Ovary (tissue), 9 donors: ENCODE data around the gene PRPF38A. TPM values are rescaled to one million over a fixed set of nuclear protein-coding genes. Genes with fewer than 3 reads are reported as not detected.

Experiments used
- DNase-seq, 5 donors: peaks; one replicate each; pipeline ENCODE4 v3.0.0-alpha.2; 2019 to 2020
- H3K27ac ChIP-seq, 2 donors: fragments of 200-600 bp; one replicate each; pipeline versions ENCODE4 v1.5.1 to v1.8.0; 2019 to 2022
- H3K27me3 ChIP-seq: fragments of 200-600 bp; one replicate; pipeline ENCODE4 v1.8.0; 2022
- H3K36me3 ChIP-seq: fragments of 200-600 bp; sonication (generic); one replicate; pipeline ENCODE4 v1.5.1; 2019
- H3K4me1 ChIP-seq: one replicate; pipeline ENCODE4 v1.8.1; 2013; ENCODE audit warnings: mild to moderate bottlenecking, moderate library complexity; ENCODE audit not compliant: insufficient read depth
- H3K4me3 ChIP-seq: fragments of 200-600 bp; sonication (generic); one replicate; pipeline ENCODE4 v1.5.1; 2017
- H3K9me3 ChIP-seq, 2 donors: fragments of 200-600 bp in 1 of 2; sonication (generic) in 1 of 2; one replicate each; pipeline versions ENCODE4 v1.5.1 to v1.8.1; 2013 to 2019; ENCODE audit warnings: mild to moderate bottlenecking in 1 of 2, moderate library complexity in 1 of 2
- EP300 ChIP-seq: sonication (generic); formaldehyde crosslinking; IDR thresholded peaks from one replicate; pipeline ENCODE4 v1.6.1; 2017; ENCODE audit warnings: antibody characterized with exemption
- POLR2A ChIP-seq: fragments of 450-650 bp; IDR thresholded peaks from one replicate; pipeline ENCODE4 v1.6.1; 2017; ENCODE audit warnings: antibody characterized with exemption, mild to moderate bottlenecking, moderate library complexity
- WGBS, 3 donors: extraction: QIAGEN DNeasy Blood & Tissue Kit in 1 of 3; methylation state at CpG; one replicate each; pipeline versions ENCODE4 v1.1.5 to v1.1.7; 2013 to 2017; 5-methylcytosine and 5-hydroxymethylcytosine counted together
- intact Hi-C, 4 donors: fragments of 100-400 bp; cut with DNase I; formaldehyde crosslinking; loops; one replicate each; pipeline versions ENCODE4 v1.11.0 to v1.15.1; 2022 to 2023
- polyA plus RNA-seq, 2 donors: library from polyadenylated mRNA; stranded (reverse); fragments of 200-250 nt in 1 of 2; fragments of 350-450 nt in 1 of 2; fragmentation: Illumina TruSeq in 1 of 2; extraction: RNeasy Lipid Tissue Mini Kit (QIAGEN cat#74804) in 1 of 2; gene quantifications; one replicate each; pipeline ENCODE4 v1.2.3, GENCODE V29; 2013 to 2014
- total RNA-seq, 7 donors: library from RNA; depleted of rRNA in 2 of 7; stranded (reverse); fragments of >200 nt in 2 of 7; fragmentation: NEBNext Ultra II Directional in 3 of 7; extraction: Animal tissue kit (Norgen Biotek cat#: 25700) in 3 of 7; gene quantifications; one replicate each; pipeline versions ENCODE4 v1.1.0 to v1.2.4, GENCODE V29; 2016 to 2023
- TF ChIP-seq, protein P1 (sequence below), 3 donors: fragments of 450-650 bp in 2 of 3; fragments of 200-600 bp in 1 of 3; IDR thresholded peaks; one replicate each; pipeline versions ENCODE4 v1.5.1 to v1.8.0; 2016 to 2022; ENCODE audit warnings: antibody characterized with exemption in 3 of 3, mild to moderate bottlenecking in 1 of 3
- donor health status: DM: no; HTN: no; CAD: no; lungs with moderate emphysema.
- donor health status: DM: no; HTN: no; CAD: no.
- donor health status: Bipolar disorder and iron deficiency.
- donor health status: DM: yes; HTN: yes; CAD: no.
- donor health status: DM: no; HTN: no; CAD: no.
- donor health status: DM: yes; HTN: yes; CAD: no.

PRPF38A gene
- total and polyA plus RNA-seq, 9 donors: 17.7 to 66.0 (median 51.2) TPM

DNA sequence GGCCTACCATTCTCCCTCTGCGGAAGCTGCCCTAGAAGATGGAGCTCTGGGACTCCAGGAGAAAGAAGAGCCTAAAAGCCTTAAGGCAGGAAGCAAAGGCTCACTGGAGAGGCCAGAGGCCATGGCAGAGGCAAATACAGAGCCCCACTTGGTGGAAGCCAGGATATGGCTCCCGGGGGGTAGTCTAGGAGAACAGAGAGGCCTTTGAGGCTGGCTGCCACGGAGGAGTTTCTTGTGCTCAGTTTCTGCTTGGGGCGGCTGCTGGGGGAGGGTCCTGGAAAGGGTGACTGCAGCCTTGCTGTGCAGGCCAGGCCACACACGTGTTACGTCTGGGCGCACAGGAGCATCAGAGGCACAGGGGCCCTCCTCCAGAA is 43.8 kb upstream of the PRPF38A start:
- 87 to 94% (median 90%) methylated on average over 7 of the region's 7 CpGs for WGBS, 3 donors
- no peaks in the 10 kb centered on the region for H3K9me3 ChIP-seq
- peaks cover 4% of the 10 kb centered on the region for H3K4me1 ChIP-seq
- H3K36me3 ChIP-seq: no peaks in the 10 kb centered on the region
- H3K27ac ChIP-seq: no peak overlapping the region
- intact Hi-C loops: no loop called here
- H3K4me3 ChIP-seq: no peak overlapping the region
- TF ChIP-seq POLR2A (no peak), EP300 (no peak)
- TF ChIP-seq, protein P1, sequence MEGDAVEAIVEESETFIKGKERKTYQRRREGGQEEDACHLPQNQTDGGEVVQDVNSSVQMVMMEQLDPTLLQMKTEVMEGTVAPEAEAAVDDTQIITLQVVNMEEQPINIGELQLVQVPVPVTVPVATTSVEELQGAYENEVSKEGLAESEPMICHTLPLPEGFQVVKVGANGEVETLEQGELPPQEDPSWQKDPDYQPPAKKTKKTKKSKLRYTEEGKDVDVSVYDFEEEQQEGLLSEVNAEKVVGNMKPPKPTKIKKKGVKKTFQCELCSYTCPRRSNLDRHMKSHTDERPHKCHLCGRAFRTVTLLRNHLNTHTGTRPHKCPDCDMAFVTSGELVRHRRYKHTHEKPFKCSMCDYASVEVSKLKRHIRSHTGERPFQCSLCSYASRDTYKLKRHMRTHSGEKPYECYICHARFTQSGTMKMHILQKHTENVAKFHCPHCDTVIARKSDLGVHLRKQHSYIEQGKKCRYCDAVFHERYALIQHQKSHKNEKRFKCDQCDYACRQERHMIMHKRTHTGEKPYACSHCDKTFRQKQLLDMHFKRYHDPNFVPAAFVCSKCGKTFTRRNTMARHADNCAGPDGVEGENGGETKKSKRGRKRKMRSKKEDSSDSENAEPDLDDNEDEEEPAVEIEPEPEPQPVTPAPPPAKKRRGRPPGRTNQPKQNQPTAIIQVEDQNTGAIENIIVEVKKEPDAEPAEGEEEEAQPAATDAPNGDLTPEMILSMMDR (IDR thresholded peaks at IDR 0.05): no peak
- no peak for DNase-seq
- no peaks in the 10 kb centered on the region for H3K27me3 ChIP-seq

DNA sequence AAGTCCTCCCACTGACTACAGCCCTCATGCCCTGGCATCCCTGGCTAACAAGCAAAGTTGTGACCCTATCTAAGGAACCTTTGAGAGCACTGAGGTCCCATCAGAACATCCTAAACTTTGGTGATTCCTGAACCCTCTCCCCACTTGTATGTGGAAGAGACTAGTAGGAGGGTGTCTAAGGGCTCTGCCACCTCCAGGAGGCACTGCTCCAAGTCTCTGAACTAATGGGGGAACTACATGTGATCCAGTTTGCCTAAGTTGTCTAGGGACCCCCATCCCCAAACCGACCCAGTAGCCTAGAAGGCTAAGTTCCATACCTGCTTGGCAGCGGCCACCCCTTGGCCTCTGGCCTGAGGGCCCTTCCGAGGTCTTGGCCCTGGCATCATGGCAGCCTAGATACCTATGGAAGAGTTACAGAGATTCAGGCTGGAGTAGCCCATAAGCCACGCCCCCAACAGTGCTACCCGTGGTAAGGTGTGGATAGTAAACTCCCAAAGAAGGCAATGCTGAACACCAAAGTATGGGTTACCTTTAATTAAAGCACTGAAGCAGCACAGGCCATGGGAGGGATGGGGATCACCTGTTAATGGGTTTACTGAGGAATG is 40.1 kb upstream of the PRPF38A start:
- H3K4me3 ChIP-seq: no peak overlapping the region
- no peaks in the 10 kb centered on the region for H3K9me3 ChIP-seq
- H3K4me1 ChIP-seq: peaks cover 6% of the 10 kb centered on the region
- TF ChIP-seq POLR2A (no peak), EP300 (no peak)
- TF ChIP-seq, protein P1 (IDR thresholded peaks at IDR 0.05): no peak
- H3K36me3 ChIP-seq: no peaks in the 10 kb centered on the region
- intact Hi-C loops: no loop called here
- H3K27ac ChIP-seq: peak overlapping the region in 1 of 2 donors; percentile 74
- WGBS, 3 donors: 77 to 81% (median 79%) methylated on average over 5 of the region's 5 CpGs
- no peaks in the 10 kb centered on the region for H3K27me3 ChIP-seq
- peak in 3 of 5 donors; percentile 35 to 47 (median 42) for DNase-seq

DNA sequence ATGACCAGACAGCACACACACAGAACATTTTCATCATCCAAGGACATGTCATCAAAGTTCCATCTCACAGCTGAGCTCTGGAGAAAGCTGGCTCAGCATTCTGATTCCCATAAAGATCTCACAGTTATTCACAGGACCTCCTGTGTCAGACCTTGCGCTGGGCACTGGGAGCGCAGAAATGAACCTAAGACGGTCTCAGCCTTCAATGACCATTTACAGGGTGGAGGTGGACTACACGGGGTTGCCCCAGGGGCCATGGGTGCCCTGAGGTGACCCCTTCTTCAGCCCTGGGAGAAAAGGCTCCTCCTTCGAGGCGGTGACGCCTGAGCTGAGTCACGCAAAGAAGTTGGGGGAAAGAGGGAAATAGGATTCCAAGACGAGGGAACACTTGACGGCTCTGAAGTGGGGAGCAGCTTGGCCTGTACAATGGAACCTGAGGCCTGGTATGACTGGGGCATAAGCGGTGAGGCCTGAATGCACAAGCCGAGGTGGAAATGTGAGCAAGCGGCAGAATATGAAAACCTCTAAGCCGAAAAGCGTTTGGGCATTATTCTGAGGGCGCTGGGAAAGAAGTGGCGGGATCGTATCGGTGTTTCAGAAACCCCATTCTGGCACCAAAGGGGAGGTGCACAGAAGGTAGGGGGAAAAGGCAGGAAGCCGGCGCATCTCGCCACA is 39.2 kb upstream of the PRPF38A start:
- TF ChIP-seq POLR2A (no peak), EP300 (no peak)
- TF ChIP-seq, protein P1 (IDR thresholded peaks at IDR 0.05): no peak
- Histone ChIP-seq H3K9me3 (no peaks in the 10 kb centered on the region), H3K36me3 (no peaks in the 10 kb centered on the region), H3K27me3 (no peaks in the 10 kb centered on the region), H3K27ac (peak overlapping the region; percentile 60 to 74), H3K4me1 (peaks cover 6% of the 10 kb centered on the region), H3K4me3 (peak overlapping the region; percentile 99)
- intact Hi-C loops: no loop called here
- DNase-seq: peak; percentile 50 to 73 (median 68)
- 8 to 10% (median 8%) methylated on average over 22 of the region's 22 CpGs for WGBS, 3 donors

DNA sequence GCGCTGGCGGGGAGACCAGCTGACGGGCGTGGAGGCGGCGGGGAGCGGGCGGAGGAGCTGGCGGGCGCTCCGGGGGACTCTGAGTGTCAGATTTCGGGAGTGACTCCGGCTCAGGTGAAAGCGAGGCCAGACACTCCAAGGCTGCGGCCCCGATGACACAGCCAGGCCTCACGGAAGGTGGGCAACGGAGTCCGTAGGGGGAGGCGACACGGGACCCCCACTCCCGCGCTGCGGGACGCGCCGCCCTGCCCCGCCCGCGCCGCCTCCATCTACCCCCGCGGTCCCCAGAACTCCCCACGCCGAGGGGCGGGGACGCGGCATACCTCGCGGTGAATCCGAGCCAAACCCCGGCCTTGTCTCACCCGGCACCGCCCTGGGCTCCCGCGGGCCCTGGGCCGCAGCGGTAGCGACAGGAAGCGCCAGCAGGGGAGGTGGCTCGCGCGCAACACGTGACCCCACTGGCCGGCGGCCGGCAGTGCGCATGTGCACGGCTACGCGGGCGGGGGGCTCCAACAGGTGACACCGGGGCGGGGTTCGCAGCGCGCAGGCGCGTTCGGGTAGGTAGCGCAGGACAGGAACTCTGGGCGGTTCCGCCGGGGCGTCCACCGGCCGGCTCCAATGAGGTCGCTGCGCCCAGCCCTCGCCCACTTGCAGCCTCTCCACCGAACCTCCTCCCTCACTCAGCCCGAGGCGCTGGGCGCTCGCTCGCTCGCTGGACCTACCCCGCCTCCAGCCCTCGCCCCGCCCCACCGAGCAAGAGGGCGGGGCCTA is 38.5 kb upstream of the PRPF38A start, which contains the start of gene CC2D1B:
CC2D1B (minus strand) TSS at position 460 of the 771 bp plus-strand sequence. CDS start 1,585 bp downstream, outside the sequence.
- WGBS, 3 donors: 0% methylated on average over 64 to 92 of the region's 92 CpGs
- intact Hi-C loops: no loop called here
- Histone ChIP-seq H3K4me1 (peaks cover 6% of the 10 kb centered on the region), H3K27me3 (no peaks in the 10 kb centered on the region), H3K27ac (peak within 1 kb of the TSS; percentile 60 to 74), H3K4me3 (peak within 1 kb of the TSS; percentile 99), H3K36me3 (no peaks in the 10 kb centered on the region), H3K9me3 (no peaks in the 10 kb centered on the region)
- DNase-seq: peak; percentile 98 to 100 (median 99)
- TF ChIP-seq POLR2A: peak; percentile 85
- no peak for TF ChIP-seq EP300
- TF ChIP-seq, protein P1 (IDR thresholded peaks at IDR 0.05): peak in 2 of 3 donors; percentile 73 to 74
